NCI-H2029 (cell line): ENCODE data around the gene MAP3K5.

Source experiments
- DNase-seq: peaks from one replicate; lab custom pipeline; 2025; lab: John Stamatoyannopoulos, UW

The MAP3K5 gene

DNA sequence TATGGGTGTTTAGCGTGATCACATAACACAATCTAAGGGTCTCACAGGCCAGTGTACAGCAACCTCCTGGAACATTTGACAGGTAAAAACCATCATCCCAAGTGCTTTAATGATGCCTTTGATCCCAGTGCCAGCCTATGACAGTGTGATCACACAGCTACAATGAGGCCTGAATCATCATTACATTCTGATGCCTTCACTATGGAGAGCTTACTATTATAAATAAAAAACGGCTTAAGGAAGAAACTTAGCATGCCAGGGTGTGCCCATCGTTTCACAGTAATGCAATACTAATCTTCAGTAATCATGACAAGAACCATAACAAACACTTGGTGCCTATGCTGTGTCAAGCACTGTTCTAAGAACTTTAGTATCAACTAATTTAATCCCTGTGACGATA, 253.4 kb downstream of the MAP3K5 start:
- DNase-seq: no peak

DNA sequence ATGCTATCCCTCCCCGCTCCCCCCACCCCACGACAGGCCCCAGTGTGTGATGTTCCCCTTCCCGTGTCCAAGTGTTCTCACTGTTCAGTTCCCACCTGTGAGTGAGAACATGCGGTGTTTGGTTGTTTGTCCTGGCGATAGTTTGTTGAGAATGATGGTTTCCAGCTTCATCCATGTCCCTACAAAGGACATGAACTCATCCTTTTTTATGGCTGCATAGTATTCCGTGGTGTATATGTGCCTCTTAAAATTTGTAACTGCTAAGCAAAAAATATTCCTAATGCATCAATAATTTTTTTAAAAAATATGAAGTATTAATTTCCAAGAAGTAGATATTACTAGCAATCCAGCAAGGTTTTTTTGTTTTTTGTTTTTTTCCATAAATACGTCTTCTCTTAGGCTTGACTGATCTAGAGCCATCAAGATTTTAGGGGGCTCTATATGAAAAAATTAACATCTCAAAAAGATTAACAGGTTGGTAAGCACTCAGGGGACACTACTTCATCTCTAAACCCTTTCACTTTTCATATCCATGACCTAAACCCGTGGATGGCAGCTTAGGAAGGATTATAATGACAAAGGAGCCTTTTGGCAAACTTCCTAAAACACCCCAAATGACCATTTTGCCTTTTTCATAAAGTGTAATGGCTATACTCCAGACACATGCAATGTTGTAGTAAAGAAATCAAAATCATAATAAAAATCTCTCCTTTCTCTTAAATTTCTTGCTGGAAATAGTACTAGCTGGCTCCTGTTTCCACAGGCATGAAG, 256.2 kb downstream of the MAP3K5 start:
- no peak for DNase-seq

DNA sequence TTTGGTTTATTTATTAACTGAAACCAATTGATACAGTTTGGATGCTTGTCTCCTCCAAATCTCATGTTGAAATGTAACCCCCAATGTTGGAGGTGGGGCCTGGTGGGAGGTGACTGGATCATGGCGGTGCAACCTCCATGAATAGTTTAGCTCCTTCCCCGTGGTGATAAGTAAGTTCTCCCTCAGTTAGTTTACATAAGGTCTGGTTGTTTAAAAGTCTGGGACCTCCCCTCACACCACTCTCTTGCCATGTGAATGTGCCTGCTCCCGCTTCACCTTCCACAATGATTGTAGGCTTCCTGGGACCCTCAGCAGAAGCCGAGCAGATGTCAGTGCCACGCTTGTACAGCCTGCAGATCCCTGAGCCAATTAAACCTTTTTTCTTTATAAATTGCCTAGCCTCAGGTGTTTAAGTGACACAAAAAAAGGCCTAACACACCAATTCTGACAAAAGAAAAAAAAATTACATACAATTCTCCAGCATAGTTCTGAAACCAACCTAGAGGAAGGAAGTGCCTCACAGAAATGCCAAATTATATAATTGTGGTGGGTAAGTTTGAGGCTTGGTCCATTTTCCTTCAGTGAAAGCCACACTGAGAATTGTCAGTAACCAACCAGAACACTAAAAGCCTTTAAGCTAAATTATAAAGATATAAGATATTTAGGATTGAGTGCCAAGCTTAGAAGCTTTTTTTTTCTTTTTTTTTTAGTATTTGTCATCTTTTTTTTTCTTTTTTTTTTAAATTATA, 257.1 kb downstream of the MAP3K5 start:
- DNase-seq: no peak

DNA sequence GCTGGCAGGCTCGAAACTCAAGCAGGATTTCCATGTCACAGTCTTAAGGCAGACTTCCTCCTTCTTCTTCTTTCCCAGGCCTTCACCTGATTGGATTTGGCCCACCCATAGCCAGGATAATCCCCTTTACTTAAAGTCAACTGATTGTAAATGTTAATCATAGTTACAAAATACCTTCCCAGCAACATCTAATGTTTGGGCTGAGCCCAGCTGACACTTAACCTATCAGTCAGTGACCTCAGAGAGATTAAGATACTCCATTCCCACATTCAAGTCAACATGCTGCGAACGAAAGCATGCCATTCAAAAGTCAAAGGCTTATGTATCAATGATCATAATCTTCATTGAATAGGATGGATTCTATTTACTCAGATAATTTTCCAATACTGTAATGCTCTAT, 258.0 kb downstream of the MAP3K5 start:
- DNase-seq: no peak

DNA sequence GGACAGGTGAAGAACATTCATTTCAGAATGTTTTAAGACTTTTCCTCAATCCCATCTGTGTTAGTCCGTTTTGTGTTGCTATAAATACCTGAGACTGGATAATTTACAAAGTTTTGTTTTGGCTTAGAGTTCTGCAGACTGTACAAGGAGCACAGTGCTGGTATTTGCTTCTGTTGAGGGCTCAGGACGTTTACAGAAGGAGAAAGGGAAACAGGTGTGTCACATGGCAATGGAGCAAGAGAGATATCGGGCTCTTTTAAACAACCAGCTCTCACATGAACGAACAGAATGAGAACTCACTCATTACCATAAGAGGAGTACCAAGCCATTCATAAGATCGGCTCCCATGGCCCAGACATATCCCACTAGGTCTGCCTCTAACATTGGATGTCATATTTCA, 258.8 kb downstream of the MAP3K5 start:
- no peak for DNase-seq

DNA sequence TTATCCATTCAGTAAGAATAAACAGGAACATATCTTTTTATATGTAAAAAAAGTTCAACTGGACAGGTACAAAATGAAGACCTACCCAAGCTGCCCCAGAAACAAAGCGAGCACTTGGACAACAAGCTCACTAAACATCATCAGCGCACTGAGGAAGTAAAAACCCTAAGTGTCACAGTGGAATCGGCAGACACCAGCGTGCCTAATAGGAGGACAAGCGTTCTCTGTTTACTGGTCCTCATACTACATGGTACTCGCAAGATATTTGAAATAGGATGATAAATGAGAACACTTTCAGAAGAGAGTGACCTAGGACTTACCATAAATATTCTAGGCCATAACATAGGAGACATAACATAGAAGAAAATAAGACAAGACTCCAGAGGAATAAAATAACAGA, 260.2 kb downstream of the MAP3K5 start:
- DNase-seq: no peak

DNA sequence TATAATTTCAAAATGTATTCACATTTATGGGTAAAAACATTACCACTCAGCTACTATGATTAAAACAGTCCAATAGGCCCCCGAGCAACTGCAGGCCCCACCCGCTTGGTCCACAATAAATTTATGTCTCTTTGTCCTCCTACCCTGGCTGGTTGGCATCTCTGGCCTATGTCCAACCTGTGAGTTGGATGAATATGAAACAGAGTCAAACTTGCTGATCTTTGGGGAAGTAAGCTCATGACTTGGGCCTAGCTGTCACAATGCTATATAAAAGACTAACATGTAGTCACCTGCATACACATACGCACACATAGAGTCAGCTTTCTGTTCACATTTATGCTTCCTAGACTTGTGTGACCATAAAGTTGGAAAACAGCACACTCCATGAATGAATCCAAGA, 262.6 kb downstream of the MAP3K5 start:
- DNase-seq: no peak

DNA sequence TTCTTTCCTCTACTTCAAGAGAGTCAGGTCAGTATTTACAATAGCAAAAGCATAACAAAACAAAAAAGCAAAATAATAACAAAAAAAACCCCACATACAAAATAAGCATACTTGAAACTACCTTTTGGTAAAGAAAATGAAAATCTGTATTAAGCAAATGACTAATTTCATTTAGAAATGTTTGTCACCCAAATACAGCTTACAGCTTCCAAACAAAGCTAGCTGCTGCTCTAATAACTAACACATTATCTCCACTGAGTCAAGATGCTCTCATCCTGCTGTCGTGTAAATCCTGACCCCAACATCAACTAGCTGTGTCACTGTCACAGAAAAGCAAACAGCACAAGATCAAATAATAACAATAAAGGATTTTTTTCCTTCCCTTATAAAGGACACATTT, 263.8 kb downstream of the MAP3K5 start:
- no peak for DNase-seq

DNA sequence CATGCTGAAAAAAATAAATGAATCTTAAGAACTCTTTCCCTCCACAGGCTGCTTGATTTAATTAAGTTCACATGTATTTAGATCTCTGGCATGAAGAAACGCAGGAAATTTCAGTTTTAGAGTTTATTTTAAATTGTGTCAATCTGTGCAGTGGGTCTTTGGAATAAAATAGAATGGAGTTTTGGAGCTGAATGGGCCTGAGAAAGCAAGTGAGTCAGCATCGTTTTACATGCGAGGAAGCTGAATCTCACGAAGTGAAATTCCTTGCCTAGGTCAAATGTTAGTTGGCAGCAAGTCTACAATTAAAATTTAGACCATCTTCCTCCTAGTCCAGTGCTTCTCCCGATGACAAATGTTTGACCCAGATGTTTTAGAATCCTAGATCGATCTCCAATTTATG, 264.4 kb downstream of the MAP3K5 start:
- no peak for DNase-seq

DNA sequence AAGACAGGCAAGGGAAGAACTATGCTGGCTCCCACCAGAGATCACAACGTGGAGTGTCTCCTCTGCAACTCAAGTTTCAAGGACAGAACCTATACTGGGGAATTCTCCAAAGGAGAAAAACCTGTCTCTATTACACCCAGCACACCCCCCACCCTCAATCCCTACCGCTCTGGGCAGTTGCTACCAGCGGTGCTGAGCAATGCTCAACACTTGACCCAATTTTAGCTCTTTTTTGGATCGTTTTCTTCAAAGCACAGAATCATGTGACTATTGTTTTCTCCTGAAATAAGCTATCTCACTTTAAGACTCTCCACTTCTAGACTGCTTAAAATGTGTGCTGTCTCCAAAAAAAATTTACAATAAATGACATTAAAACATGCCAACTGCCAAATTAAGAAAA, 265.3 kb downstream of the MAP3K5 start:
- no peak for DNase-seq

DNA sequence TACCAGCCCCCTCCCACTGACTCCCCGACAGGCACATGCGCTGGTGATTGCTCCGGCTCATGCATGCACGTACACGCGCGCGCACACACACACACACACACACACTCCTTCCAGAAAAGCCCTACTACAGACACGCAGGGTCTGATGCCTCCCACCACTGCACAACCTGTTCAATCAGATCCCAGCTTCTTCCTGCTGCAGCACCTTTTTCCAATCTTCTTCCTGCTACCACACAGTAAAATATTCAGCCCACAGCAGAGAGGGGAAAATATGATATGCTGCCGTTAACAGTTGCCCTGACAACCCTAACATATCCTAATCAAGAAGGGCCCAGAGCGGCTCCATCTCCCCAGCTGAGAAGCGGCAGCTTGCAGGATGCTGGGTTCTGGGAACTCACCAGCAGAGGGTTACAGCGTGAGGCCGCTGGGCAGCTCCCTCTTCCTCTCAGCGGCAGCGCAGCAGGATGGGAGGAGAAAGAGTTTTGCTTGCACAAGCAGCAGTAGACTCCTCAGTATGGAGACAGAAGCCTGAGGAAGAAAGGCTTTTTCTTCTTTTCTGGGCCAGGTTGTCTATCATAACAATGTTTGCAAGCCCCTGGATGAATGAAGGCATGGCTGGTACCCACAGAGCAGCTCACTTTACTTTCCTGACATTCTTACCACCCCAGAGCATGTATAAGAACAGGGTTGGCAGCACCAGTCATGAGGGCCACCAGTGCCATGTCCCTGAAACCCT, 265.9 kb downstream of the MAP3K5 start:
- peak; percentile 9 for DNase-seq

DNA sequence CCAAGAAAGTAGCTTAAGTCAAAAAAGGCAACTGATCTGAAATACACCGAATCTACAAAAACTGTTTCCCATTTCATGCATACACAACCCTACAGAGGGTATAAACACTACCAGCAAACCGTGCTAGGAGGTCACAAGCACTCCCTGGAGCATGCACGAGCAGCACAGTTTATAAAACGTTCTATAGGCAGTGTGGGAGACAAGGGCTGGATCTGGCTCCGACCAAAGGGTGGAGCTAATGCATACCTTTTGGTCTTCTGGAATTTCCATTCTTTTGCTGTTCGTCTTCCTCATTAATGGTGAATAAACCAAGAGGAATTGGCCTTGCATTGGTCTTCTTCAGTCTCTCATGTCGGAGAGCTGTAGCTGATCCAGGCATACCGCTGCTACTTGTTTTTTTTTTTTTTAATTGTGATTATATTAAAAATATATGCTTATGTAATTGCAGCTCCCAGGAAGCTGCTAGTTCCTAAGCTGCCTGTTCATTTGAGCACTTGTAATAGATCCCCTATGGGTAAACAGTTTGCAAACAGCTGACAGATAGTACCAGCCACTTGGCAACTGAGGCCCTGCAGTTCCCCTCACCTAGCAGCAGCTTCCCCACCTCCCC, 266.6 kb downstream of the MAP3K5 start:
- no peak for DNase-seq

DNA sequence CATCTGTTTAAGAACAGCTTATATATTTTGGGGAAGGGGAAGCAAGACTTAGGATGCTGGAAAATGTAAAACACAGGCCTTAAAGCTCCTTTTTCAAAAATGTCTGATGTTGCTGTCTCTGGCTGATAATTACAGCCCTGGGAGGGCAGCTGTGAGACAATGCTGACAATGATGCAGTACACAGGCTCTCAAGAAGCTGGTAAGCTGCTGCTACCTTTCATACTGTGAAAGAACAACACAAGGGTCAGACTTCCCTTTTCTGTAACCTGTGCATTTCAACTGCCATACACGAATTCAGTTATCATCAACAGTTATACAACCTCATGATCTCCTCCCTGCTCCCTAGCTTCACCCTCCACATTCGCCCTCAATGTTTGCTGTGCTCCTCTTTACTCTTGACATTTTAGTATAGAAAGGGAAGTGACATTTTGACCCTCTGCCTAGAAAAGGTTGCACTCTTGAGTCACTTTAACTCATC, 267.3 kb downstream of the MAP3K5 start:
- no peak for DNase-seq

DNA sequence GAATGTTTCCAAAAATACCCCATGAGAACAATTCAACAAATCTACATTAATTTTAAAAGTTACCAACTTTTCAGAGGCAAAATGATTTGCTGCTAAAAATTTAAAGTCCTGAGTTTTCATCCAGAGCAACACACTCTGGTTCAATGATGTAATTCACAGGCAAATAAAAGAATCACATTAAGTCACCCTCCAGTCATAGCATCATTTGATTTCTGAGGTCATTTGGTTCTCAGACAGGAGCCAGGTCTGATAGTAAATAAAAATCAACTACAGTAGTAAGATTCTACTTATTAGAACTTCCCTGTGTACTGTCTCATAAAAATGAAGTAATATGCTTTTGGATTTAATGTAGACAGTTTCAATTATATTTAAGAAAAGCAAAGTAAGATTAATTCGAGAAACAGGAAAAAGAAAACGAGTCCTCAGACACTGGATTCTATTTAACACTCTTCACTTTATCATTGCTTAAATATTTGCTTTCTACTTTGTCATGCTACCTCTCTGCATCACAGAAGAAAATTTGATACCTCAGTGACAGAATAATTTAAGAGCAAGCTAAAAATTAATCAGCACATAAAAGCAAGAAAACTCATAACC, 267.8 kb downstream of the MAP3K5 start:
- DNase-seq: peak; percentile 7

DNA sequence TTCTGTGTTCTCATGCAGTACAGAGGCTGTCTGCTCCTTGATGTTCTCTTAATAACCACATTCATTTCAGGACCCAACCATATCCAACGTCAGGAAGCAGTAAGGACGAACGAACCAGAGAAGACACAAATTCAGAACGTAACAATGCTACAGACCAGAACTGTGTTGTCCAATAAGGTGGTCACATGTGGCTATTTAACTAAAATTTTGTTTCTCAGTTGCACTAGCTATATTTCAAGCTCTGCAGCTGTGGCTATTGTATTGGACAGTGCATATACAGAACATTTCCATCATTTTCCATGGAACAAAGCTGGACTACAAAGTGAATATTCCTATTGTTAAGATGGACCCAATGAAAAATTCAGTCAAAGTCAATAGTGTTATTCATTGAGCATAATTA, 269.1 kb downstream of the MAP3K5 start:
- no peak for DNase-seq

DNA sequence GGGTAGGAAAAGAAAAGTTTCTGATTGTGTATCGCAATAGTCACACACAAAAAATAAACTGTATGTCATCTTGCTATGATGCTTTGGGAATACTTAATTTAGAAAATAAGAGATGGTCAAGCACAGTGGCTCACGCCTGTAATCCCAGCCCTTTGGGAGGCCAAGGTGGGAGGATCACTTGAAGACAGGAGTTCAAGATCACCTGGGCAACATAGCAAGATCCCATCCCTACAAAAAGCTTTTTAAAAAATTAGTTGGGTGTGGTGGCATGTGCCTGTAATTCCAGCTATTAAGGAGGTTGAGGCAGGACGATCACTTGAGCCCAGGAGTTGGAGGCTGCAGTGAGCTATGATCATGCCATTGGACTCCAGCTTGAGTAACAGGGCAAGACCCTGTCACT, 269.6 kb downstream of the MAP3K5 start:
- no peak for DNase-seq

DNA sequence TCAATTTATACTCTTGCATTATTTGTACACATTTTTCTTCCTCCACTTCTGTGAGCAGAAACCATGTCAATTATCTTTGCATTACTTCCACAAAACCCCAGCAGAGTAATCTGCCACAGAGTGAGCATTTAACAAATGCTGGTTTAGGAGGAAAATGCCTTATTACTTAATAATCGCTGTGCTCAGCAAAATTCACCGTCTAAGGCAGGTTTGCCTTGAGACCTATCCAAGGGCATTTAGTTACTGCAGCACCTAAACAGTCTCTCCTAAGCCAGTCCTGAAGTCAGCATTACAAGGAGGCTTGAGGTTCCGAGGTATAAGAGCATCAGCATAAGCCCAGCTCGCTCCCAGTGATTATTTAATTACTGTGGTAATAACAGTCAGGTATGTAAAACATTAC, 270.4 kb downstream of the MAP3K5 start:
- no peak for DNase-seq

DNA sequence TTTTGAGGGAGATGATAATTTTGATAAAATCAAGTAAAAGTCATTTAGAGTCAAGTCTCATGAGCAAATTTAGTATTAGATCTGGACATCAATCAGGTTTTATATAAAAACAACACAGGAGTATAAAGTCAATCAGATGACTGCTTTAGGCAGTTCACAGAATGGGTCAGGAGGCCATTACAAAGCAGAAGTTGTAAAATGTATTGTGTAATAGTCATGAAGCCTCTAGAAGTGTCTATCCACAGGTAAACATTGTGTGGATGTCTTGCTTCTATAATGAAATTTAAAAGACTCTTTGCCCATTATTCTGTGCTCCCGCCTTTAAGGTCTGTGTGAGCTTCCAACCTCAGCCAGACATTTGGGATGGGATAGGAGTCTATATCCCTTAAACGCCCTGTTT, 270.9 kb downstream of the MAP3K5 start:
- no peak for DNase-seq

DNA sequence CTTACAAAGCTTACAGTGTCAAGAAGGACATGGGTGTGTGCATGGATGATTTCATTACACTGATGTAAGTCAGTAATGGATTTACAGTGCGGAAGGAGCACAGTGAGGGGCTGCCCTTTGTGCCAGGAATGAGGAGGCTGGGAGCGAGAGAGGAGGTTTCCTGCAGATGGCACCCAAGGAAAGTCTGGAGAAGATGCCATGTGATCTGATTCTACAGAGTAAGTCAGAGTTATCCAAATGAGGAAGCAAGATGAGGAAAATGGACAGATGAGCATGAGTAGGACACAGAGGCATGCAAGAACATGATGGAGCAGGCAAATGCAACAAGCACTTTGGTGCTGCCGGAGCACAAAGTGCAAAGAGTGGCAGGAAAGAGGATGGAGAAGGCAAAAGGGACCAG, 271.8 kb downstream of the MAP3K5 start:
- DNase-seq: no peak

DNA sequence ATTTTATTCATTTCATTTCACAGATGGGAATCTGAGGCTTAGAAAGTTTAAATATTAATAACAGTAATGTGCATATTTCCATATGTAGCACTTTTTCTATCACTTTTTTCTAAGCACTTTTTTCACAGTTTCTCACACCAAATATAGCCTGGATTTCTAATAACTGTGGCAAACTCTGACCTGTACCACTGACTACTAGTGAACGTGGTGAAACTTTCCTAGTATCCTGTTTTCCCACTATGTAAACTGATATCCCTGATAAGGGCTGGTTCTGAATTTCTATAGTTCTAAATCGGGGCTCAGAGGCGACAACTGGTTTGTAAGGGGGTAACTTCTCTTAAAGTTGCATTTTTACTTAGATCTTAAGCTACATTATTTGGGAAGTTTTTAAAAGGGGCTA, 274.7 kb downstream of the MAP3K5 start:
- no peak for DNase-seq

DNA sequence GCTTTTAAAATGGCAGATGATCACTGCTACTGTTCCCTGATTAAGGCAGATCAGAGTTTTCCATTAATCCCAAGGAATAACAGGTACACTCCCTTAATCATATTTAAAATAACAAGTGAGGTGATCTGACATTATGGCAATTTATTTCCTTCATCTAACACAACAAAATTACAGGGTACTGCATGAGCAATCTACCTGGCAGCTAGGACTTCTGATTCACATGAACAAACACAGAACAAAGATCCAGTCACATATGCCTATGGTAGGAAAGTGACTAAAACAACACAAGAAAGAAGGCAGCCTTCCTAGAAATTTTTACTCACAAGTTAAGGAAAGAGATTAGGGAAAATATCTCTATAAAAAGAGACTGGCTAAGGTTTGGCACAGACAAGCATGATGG, 275.3 kb downstream of the MAP3K5 start:
- no peak for DNase-seq

DNA sequence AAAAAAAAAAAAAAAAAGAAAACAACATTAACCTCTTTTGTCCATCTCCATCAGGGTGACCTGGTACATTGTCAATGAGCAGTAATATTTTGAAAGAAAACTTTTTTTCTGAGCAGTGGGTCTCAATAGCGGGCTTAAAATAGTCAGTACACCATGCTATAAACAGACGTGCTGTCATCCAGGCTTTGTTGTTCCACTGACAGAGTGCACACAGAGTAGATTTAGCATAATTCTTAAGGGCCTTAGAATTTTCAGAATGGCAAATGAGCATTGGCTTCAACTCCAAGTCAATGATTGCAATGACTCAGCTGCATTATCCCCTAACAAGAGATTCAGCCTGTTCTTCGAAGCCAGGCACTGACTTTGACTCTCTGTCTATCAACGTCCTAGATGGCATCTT, 277.7 kb downstream of the MAP3K5 start:
- DNase-seq: no peak
